Hematopoietic multipotent progenitor cell (in vitro differentiated cells): ENCODE data around the gene FAM83E. TPM values are rescaled to one million over a fixed set of nuclear protein-coding genes. Genes with fewer than 3 reads are reported as not detected.

Experiments used
- DNase-seq, 3 donors: peaks; one replicate each; pipeline ENCODE4 v3.0.0-alpha.2; 2011 to 2015; ENCODE audit warnings: low read depth in 2 of 3, low spot score in 2 of 3
- total RNA-seq: library from RNA; depleted of rRNA; stranded (reverse); fragments of >200 nt; gene quantifications from one replicate; pipeline ENCODE4 v1.2.3, GENCODE V29; 2012

Gene FAM83E
- total RNA-seq, 1 donor = 3.2 TPM

DNA sequence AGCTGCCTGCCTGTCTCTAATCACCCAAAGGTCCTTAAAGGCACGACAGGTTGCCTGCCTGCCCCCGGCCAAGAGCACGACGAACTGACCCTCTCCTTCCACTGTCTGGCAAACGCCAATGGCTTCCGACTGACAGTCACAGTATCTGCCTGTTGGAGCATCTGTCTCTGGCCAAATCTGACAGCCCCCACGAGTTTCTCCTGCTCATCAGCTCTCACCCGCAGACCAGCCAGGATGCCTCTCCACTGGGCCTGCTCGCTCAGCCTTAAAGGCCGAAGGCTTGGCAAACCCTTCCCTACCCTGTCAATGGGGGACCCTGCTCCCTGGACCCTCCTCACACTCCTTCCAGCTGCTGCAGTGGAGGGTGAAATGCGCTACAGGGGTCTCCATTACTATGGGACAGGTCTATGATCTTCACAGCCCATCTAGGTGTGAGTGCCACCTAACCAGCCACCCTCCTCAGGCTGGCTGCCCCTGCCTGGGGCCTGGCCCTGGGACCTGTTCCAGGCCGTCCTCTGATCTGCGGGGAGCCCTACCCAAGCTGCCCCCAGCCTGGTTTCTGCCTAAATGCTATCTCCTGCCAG, 932 bp downstream of the FAM83E start:
- DNase-seq = no peak

DNA sequence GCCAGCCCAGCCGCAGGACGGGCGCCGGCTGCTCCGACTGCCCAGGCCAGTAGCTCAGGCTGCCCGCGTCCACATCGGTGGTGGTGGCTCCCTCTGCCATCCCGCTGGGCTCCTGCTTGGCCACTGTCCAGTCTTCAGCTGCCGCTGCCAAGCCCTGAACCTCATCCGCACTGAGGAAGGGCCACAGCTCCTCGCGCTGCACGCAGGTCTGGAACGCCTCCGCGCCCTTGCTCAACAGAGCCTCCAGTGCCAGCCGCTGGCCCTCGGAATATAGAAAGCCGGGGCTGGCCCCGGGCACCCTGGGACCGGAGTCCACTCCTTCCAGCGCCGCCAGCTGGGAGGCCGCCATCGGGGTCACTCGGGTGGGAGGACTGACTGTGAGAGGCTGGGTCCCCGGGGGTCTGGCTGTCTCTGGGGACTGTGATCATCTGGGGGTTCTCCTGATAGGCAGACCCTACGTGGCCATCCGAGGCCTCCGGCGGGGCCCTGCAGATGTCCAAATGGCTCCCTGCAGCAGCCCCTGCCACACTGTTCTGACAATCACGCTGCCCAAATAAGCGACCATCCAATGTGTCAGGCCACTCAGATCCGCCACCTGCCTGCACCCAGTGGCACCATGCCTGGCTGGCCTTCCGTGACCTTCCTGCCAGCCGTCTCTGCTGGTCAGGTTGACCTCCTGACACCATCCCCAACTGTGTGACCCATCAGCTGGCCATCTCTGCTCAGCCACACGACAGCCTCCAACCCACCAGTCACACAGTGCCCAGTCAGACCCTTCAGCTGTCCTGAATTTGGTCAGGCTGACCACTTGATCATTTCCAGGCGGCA, 1.6 kb downstream of the FAM83E start:
- no peak for DNase-seq

DNA sequence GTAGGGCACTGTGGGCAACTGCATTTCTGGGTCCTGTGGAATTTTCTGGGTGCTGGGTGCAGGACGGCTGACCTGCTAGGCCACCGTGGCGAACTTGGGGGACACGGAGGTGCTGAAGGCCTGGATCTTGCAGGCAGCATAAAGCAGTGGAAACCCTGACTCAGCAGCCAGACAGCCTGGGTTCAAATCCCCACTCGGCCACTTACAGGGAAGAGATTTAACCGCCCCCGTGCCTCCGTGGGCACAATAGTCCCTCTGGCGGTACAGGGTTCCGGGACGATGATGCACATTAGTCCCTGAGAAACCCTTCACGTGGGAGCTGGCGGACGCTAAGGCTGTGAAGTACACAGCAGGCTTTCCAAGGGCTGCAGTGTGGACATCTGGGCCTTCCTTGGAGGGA, 3.0 kb downstream of the FAM83E start:
- no peak for DNase-seq

DNA sequence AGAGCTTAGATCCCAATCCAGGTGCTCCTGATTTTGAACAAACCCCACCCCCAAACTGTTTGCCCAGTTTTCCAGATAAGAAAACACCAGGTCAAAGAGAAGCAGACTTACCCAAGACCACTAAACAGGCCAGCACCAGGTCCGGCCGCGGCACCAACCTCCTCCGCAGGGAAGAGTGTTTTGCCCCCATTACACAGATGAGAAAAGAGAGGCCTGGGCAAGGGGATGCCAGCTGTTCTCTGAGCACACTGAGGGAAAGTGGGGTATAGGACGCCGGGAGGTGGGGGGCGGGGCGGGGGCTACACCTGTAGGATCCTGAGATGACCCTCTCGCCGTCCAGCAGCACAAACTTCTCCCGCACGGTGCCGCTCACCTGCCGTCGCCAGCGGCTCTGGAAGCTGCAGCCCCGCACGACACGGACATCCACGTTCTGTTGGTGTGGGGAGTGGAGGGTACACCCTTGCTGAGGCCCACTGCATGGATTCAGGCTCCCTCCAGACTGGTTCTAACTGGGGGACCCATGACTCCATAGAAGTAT, 5.2 kb downstream of the FAM83E start:
- DNase-seq = no peak

DNA sequence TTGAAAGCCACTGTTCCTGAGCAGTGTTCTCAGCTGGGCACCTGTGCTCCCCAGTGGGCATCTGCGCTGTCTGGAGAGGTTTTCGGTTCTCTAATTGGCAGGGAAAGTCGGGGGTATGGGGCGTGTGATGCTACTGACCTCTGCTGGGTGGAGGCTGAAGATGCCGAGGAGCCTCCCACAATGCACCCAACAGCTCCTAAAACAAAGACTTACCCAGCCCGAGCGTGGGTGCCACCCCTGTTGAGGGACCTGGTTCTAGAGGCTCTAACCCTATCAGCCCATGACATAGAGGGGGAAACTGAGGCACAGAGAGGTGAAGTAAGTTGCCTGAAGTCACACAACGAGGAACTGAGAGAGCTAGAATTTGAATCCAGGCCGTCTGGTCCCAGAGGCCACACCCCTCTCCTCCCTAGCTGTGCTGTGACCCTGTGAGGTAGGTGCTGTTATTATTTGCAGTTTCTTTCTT, 6.0 kb downstream of the FAM83E start:
- DNase-seq = peak in 2 of 3 donors; percentile 74 to 83

DNA sequence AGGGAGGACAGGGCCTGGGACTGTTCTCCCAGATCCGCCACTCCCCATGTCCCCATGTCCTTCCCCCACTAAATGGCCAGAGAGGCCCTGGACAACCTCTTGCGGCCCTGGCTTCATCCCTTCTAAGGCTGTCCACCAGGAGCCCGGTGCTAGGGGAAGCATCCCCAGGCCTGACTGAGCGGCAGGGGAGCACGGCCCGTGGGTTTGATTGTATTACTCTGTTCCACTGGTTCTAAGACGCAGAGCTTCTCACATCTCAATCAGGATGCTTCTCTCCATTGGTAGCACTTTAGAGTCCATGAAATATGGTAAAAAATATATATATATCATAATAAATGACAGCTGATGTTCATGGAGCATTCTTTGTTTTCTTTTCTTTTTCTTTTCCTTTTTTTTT, 7.5 kb downstream of the FAM83E start:
- DNase-seq = no peak

DNA sequence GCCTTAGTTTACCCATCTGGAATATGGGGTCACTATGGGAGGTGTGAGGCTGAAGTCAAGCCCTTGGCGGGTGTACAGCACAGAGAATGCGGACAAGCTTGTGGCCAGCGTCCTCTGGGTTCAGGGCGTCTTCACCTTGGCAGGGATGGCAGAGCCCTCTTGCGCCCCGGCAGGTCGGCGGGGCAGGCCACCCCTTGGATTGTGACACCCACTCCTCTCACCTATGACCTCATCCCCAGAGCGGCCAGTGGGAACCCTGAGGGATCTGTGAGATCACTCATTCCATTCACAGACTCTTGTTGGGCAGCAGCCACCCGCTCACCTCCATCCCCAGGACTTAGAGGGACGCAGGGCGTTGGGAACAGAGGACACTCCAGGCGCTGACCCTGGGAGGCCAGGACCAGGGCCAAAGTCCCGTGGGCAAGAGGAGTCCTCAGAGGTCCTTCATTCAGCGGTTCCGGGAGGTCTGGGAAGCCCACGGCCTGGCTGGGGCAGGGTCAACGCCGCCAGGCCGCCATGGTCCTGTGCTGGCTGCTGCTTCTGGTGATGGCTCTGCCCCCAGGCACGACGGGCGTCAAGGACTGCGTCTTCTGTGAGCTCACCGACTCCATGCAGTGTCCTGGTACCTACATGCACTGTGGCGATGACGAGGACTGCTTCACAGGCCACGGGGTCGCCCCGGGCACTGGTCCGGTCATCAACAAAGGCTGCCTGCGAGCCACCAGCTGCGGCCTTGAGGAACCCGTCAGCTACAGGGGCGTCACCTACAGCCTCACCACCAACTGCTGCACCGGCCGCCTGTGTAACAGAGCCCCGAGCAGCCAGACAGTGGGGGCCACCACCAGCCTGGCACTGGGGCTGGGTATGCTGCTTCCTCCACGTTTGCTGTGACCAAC, 8.2 kb downstream of the FAM83E start, which contains the start of gene SPACA4:
Gene SPACA4 (plus strand): TSS at position 280 of the 896 bp plus-strand sequence. CDS start 237 bp downstream, at position 517.
- DNase-seq = no peak

DNA sequence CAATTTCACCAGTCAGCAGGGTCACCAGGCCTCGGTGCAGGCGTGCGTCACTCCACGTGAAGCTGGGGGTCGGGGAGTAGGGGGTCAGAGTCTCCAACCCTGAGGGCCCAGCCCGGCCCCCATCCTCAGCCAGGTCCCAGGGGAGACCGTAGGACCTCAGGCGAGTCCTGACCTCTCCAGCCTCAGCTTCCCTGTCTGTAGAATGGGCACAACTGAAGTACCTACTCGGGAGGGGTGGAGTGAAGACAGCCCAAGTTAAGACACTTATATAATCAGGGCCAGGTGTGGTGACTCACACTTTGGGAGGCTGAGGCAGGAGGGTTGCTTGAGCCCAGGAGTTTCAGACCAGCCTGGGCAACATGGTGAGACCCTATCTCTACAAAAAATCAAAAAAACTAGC, 11.0 kb downstream of the FAM83E start:
- no peak for DNase-seq

DNA sequence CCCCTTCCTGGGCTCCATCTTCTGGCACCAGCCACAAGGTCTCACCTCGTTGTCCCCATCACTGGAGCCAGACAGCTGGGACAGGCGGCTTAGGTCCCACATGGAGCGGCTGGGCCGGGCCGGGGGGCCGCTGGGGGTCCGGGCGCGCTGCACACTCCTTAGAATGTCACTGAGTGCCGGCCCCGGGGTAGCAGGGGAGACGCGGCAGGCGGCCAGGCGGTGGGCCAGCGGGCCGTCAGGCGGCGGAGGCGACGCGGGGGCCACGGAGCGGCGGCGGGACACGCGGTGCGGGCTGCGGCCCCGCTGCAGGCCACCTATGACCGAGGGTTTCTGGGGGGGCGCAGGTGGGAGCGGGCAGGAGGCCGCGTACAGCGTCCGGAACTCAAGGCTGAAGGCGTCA, 11.4 kb downstream of the FAM83E start:
- no peak for DNase-seq

DNA sequence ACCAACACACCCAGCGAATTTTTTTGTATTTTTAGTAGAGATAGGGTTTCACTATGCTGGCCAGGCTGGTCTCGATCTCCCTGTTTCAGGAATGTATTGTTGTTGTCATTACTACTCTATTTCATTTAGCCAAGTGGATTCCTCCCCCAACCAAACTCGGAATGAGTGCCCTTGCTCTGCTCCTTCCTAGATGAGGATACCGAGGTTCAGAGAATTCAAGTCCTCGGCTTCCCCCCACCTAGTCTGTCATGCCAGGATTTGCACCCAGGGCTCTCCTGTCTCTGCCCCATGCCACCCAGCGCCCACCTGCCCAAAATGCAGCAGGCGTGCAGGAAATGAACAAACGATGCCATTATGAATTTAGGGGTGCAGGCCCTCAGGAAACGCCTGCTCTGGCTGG, 11.9 kb downstream of the FAM83E start:
- no peak for DNase-seq

DNA sequence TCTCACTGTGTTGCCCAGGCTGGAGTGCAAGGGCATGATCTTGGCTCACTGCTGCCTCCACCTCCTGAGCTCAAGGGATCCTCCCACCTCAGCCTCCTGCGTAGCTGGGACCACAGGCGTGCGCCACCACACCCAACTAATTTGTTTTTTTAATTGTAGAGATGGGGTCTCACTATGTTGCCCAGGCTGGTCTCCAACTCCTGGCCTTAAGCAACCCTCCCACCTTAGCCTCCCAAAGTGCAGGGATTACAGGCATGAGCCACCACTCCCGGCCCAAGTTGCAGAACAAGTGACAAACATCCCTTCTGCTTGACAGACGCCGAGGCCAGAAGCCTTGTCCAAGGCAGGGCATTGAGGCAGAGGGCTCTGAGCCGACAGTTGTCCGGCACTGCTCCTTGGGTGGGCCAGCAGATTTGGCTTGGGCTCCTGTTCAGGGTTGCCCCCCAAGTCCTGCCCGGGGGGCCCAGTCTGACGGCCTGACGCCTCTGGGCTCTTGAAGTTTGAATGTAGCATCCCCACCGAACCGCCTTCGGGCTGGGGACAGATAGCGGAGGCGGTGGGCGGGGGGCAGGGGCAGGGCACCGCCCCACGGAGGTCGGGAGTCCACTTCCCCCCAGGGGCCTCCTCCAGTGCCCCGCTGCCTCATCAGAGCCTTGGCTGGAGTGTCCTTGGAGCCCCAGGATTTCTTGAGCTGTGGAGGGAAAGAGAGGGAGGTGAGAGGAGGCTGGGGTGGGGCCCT, 14.0 kb downstream of the FAM83E start:
- DNase-seq = no peak

DNA sequence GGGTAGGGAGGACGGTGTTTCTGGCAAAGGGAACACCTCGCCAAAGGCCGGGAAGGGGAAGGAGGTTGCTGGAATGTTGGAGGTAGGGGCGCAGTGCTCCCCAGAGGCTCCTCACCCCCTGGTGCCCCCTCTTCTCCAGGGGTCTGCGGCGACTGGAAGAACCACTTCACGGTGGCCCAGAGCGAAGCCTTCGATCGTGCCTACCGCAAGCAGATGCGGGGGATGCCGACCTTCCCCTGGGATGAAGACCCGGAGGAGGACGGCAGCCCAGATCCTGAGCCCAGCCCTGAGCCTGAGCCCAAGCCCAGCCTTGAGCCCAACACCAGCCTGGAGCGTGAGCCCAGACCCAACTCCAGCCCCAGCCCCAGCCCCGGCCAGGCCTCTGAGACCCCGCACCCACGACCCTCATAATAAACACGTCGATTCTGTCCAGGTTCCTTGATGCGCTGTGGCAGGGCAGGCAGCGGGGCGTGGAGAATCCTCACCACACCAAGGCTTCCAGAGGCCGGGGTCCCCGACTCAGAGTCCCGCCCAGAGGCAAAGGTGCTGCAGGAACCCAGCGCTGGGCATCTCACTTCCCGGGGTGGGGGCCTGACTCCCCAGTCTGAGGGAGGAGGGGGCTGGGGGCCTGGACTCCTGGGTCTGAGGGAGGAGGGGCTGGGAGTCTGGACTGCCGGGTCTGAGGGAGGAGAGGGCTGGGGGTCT, 15.7 kb downstream of the FAM83E start:
- DNase-seq = no peak

DNA sequence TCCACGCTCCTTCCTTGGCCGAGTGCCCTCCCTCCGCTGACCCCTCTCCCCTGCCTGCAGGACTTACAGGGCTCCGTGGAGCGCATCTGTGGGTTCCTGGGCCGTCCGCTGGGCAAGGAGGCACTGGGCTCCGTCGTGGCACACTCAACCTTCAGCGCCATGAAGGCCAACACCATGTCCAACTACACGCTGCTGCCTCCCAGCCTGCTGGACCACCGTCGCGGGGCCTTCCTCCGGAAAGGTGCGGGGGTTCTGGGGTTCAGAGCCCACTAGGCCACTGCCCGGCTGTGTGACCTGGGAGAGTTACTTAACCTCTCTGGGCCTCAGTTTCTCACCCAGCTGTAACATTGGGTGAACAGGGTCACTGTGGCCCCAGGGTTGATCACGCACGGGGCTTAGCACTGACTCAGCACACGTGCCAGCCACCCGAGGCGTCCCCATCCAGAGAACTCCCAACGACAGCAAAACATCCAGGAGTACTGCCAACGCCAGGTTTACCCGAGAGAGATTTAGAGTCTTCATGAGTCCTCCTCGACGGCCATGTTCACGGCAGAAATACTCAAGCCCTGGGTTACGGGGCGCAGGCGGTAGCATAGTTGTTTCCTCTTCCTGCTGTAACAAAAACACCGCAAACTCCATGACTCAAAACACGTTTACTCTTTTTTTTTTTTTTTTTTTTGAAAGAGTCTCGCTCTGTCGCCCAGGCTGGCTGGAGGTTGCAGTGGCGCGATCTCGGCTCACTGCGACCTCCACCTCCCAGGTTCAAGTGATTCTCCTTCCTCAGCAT, 18.0 kb downstream of the FAM83E start:
- peak in 2 of 3 donors; percentile 35 to 64 for DNase-seq

DNA sequence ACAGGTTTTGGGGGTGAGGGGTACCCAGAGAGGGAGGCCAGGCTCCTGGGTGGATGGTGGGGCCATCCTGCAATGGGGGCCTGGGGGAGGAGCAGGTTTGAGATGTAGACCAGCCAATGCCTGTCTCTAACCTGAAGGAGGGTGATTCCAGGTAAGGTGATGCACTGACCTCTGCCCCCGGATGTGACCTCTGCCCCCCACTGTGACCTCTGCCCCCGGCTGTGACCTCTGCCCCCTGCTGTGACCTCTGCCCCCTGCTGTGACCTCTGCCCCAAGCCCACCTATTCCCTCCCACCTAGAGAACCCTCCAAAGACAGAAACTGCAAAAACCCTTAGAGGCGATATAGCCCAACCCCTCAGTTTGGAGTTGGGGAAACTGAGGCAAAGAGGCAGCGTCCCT, 18.6 kb downstream of the FAM83E start:
- no peak for DNase-seq

DNA sequence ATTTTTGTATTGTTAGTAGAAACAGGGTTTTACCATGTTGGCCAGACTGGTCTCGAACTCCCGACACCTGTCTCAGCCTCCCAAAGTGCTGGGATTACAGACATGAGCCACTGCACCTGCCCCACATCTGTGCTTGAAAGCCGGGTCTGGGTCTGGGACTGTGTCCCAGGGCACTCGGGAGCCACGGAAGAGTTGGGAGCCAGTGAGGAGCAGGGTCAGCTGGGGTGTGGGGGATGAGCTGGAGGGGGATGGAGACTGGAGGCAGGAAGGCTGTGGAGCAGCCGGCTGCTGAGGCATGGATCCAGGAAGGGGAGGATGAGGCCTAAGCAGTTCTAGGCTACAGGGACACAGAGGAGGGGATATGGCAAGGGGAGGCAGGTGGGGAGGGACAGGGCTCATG, 19.0 kb downstream of the FAM83E start:
- DNase-seq = no peak

DNA sequence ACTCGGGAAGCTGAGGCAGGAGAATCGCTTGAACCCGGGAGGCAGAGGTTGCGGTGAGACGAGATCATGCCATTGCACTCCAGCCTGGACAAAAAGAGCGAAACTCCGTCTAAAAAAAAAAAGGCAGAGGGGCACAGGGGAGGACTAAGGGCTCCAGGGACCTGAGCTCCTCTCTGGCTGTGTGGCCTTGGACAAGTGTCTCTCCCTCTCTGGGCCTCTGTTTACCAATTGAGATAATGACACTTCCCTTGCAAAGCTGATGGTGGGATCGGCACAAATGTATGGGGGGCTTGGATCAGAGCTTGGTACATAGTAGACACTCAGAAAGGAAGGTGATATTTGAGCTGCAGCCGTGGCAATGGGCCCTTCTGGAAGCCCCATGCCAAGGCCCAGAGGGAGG, 19.7 kb downstream of the FAM83E start:
- DNase-seq = no peak

DNA sequence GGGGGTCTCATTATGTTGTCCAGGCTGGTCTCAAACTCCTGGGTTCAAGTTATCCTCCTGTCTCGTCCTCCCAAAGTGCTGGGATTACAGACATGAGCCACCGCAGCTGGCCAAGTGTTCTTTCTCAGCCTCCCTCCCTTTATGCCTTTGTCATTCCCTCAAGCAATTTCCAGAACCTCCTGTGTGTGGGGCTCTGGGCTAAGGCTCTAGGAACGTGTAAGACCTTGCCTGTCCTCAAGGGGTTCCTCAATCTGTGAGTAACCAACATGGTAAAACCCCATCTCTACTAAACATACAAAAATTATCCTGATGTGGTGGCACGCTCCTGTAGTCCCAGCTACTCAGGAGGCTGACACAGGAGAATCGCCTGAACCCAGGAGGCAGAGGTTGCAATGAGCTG, 23.9 kb downstream of the FAM83E start:
- DNase-seq = peak in 1 of 3 donors; percentile 34

DNA sequence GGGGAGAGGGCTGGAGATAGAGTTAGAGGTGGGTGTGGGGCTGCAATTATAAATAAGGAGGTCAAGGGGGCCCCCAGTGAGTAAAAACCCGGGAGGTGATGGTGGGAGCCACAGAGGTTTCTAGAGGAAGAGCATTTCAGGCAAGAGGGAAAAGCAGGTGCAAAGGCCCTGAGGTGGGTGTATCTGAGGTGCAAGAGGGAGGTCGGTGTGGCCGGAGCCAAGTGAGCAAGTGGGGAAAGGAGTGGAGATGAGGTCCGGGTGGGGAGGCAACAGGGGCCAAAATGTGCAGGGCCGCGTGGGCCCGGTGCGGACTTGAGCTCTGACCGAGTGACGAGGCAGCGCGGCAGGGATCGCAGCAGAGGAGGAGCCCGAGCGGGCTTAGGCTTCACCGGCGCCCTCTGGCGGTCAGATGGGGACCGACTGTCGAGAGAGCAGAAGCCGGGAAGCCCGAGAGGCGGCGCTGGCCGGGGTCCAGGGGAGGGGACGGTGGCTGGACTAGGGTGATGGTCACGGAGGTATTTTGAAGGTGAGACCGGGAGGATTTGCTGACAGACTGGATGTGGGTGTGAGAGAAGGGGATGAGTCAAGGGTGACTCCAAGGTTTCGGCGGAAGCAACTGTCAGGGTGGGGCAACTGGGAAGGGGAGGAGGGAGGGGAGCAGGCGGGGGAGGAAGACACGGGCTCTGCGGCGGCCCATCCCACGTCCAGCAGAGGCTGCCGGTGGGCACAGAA, 26.0 kb downstream of the FAM83E start:
- DNase-seq = peak; percentile 73 to 90 (median 86)
